Measurements from ENCODE around the gene FBN1. TPM values are rescaled to one million over a fixed set of nuclear protein-coding genes. Genes with fewer than 3 reads are reported as not detected.

Gene FBN1
- total RNA-seq, 2 donors from 2014 or later: 0.91 to 1.6 TPM

- Mint-ChIP-seq H3K27me3 (peaks cover 5% of the 10 kb centered on the region), H3K36me3 (ENCODE audit: low read depth) (no peaks in the 10 kb centered on the region), H3K27ac (no peak overlapping the region)
Measured at GRCh38 chr15:48550822-48551525, 94.5 kb downstream of the FBN1 start.

GRCh38 chr15:48548455-48548854, 97.1 kb downstream of the FBN1 start:
- ATAC-seq (replicated peaks): no peak
- Mint-ChIP-seq H3K9me3 (no peaks in the 10 kb centered on the region), H3K27me3 (no peaks in the 10 kb centered on the region), H3K27ac (no peak overlapping the region), H3K4me1 (no peaks in the 10 kb centered on the region), H3K36me3 (ENCODE audit: low read depth) (no peaks in the 10 kb centered on the region), H3K4me3 (no peak overlapping the region)

More at GRCh38 chr15:48550822-48551525, 94.5 kb downstream of the FBN1 start:
- ATAC-seq (replicated peaks): no peak
- Mint-ChIP-seq H3K9me3 (no peaks in the 10 kb centered on the region), H3K4me3 (no peak overlapping the region), H3K4me1 (no peaks in the 10 kb centered on the region)

GRCh38 chr15:48547286-48547685, 98.2 kb downstream of the FBN1 start:
- Mint-ChIP-seq H3K9me3 (no peaks in the 10 kb centered on the region), H3K36me3 (ENCODE audit: low read depth) (no peaks in the 10 kb centered on the region), H3K4me3 (no peak overlapping the region), H3K4me1 (no peaks in the 10 kb centered on the region), H3K27me3 (no peaks in the 10 kb centered on the region), H3K27ac (no peak overlapping the region)
- ATAC-seq (replicated peaks): no peak

- ATAC-seq (replicated peaks): no peak
- H3K36me3 Mint-ChIP-seq (ENCODE audit: low read depth): no peaks in the 10 kb centered on the region
- no peak overlapping the region for H3K27ac Mint-ChIP-seq
- H3K27me3 Mint-ChIP-seq: no peaks in the 10 kb centered on the region
- no peak overlapping the region for H3K4me3 Mint-ChIP-seq
- no peaks in the 10 kb centered on the region for H3K9me3 Mint-ChIP-seq
- no peaks in the 10 kb centered on the region for H3K4me1 Mint-ChIP-seq
Measured at GRCh38 chr15:48546296-48546695, 99.2 kb downstream of the FBN1 start.

GRCh38 chr15:48544778-48545177, 100.7 kb downstream of the FBN1 start:
- Mint-ChIP-seq H3K27me3 (peaks cover 3% of the 10 kb centered on the region), H3K36me3 (ENCODE audit: low read depth) (no peaks in the 10 kb centered on the region), H3K4me1 (no peaks in the 10 kb centered on the region), H3K9me3 (no peaks in the 10 kb centered on the region), H3K27ac (no peak overlapping the region), H3K4me3 (no peak overlapping the region)
- no peak for ATAC-seq (replicated peaks)

- no peak overlapping the region for H3K27ac Mint-ChIP-seq
- H3K36me3 Mint-ChIP-seq (ENCODE audit: low read depth): no peaks in the 10 kb centered on the region
- ATAC-seq (replicated peaks): no peak
- peaks cover 6% of the 10 kb centered on the region for H3K27me3 Mint-ChIP-seq
- no peak overlapping the region for H3K4me3 Mint-ChIP-seq
- no peaks in the 10 kb centered on the region for H3K9me3 Mint-ChIP-seq
- H3K4me1 Mint-ChIP-seq: no peaks in the 10 kb centered on the region
Measured at GRCh38 chr15:48541341-48542278, 103.9 kb downstream of the FBN1 start.

- Mint-ChIP-seq H3K36me3 (ENCODE audit: low read depth) (no peaks in the 10 kb centered on the region), H3K9me3 (no peaks in the 10 kb centered on the region), H3K27me3 (peaks cover 6% of the 10 kb centered on the region), H3K27ac (no peak overlapping the region), H3K4me3 (no peak overlapping the region), H3K4me1 (no peaks in the 10 kb centered on the region)
- ATAC-seq (replicated peaks): no peak
Measured at GRCh38 chr15:48540756-48541155, 104.8 kb downstream of the FBN1 start.

GRCh38 chr15:48538941-48539340, 106.6 kb downstream of the FBN1 start:
- Mint-ChIP-seq H3K27ac (no peak overlapping the region), H3K9me3 (no peaks in the 10 kb centered on the region), H3K27me3 (peaks cover 10% of the 10 kb centered on the region), H3K4me1 (no peaks in the 10 kb centered on the region), H3K4me3 (no peak overlapping the region), H3K36me3 (ENCODE audit: low read depth) (no peaks in the 10 kb centered on the region)
- no peak for ATAC-seq (replicated peaks)

- no peaks in the 10 kb centered on the region for H3K36me3 Mint-ChIP-seq (ENCODE audit: low read depth)
- H3K4me3 Mint-ChIP-seq: no peak overlapping the region
- H3K4me1 Mint-ChIP-seq: no peaks in the 10 kb centered on the region
- no peaks in the 10 kb centered on the region for H3K9me3 Mint-ChIP-seq
- no peak for ATAC-seq (replicated peaks)
- H3K27me3 Mint-ChIP-seq: peaks cover 10% of the 10 kb centered on the region
- H3K27ac Mint-ChIP-seq: no peak overlapping the region
Measured at GRCh38 chr15:48537271-48538113, 108.0 kb downstream of the FBN1 start.

GRCh38 chr15:48536681-48537091, 108.8 kb downstream of the FBN1 start:
- Mint-ChIP-seq H3K9me3 (no peaks in the 10 kb centered on the region), H3K27me3 (peaks cover 10% of the 10 kb centered on the region), H3K36me3 (ENCODE audit: low read depth) (no peaks in the 10 kb centered on the region), H3K4me1 (no peaks in the 10 kb centered on the region), H3K27ac (no peak overlapping the region), H3K4me3 (no peak overlapping the region)
- ATAC-seq (replicated peaks): no peak

GRCh38 chr15:48533982-48534381, 111.5 kb downstream of the FBN1 start:
- Mint-ChIP-seq H3K36me3 (ENCODE audit: low read depth) (no peaks in the 10 kb centered on the region), H3K4me3 (no peak overlapping the region), H3K9me3 (no peaks in the 10 kb centered on the region), H3K27me3 (peaks cover 4% of the 10 kb centered on the region), H3K27ac (no peak overlapping the region), H3K4me1 (no peaks in the 10 kb centered on the region)
- no peak for ATAC-seq (replicated peaks)

- Mint-ChIP-seq H3K9me3 (no peaks in the 10 kb centered on the region), H3K27me3 (peaks cover 4% of the 10 kb centered on the region), H3K4me1 (no peaks in the 10 kb centered on the region), H3K4me3 (no peak overlapping the region), H3K27ac (no peak overlapping the region), H3K36me3 (ENCODE audit: low read depth) (no peaks in the 10 kb centered on the region)
- ATAC-seq (replicated peaks): no peak
Measured at GRCh38 chr15:48532946-48533345, 112.6 kb downstream of the FBN1 start.

GRCh38 chr15:48530528-48530927, 115.0 kb downstream of the FBN1 start:
- Mint-ChIP-seq H3K4me3 (no peak overlapping the region), H3K9me3 (no peaks in the 10 kb centered on the region), H3K4me1 (no peaks in the 10 kb centered on the region), H3K27ac (no peak overlapping the region), H3K27me3 (peaks cover 4% of the 10 kb centered on the region), H3K36me3 (ENCODE audit: low read depth) (no peaks in the 10 kb centered on the region)
- no peak for ATAC-seq (replicated peaks)

- Mint-ChIP-seq H3K36me3 (ENCODE audit: low read depth) (no peaks in the 10 kb centered on the region), H3K9me3 (no peaks in the 10 kb centered on the region)
Measured at GRCh38 chr15:48528921-48529320, 116.6 kb downstream of the FBN1 start.

More at GRCh38 chr15:48528921-48529320, 116.6 kb downstream of the FBN1 start:
- Mint-ChIP-seq H3K4me1 (no peaks in the 10 kb centered on the region), H3K4me3 (no peak overlapping the region), H3K27ac (no peak overlapping the region), H3K27me3 (no peaks in the 10 kb centered on the region)
- no peak for ATAC-seq (replicated peaks)

All from activated T-helper 17 cell treated with anti-CD3 and anti-CD28 coated beads, Interleukin-2, amount 50 U/mL, for 72 hours (primary cell).